ENCODE measurements around the gene ESYT1.

DNA sequence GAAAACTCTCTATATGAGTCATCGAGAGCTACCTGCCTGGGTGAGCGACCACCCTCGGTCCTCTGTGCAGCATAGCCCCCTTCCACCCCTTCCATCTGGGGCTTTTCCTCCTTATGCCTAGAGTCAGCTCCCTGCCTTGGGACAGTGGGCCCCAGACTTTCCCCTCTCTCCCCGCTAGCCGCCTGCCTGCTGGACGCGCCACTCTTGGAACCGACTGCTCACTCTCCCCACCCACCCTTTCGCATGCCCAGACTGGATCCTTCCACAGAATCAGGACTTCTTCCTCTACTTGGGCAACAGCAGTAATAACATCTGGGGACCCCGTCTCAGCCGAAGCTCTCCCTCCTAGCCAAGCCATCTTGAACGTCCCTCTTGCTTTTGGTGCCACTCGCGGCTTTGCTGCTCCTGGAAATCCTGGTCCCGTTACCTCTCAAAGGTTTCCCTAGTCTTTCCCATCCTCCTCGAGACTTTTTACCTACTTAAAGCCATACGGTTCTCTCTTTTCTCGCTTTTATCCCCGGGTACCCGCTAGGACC is 671 bp downstream of the ESYT1 start:
- TF ChIP-seq, protein P1, sequence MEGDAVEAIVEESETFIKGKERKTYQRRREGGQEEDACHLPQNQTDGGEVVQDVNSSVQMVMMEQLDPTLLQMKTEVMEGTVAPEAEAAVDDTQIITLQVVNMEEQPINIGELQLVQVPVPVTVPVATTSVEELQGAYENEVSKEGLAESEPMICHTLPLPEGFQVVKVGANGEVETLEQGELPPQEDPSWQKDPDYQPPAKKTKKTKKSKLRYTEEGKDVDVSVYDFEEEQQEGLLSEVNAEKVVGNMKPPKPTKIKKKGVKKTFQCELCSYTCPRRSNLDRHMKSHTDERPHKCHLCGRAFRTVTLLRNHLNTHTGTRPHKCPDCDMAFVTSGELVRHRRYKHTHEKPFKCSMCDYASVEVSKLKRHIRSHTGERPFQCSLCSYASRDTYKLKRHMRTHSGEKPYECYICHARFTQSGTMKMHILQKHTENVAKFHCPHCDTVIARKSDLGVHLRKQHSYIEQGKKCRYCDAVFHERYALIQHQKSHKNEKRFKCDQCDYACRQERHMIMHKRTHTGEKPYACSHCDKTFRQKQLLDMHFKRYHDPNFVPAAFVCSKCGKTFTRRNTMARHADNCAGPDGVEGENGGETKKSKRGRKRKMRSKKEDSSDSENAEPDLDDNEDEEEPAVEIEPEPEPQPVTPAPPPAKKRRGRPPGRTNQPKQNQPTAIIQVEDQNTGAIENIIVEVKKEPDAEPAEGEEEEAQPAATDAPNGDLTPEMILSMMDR (conservative IDR thresholded peaks at IDR 0.05; ENCODE audit: low read length), result no peak
- TF ChIP-seq EZH2phosphoT487 (IDR thresholded peaks at IDR 0.05; ENCODE audit: borderline replicate concordance, low read depth, low read length), result no peak
